PFSK-1 (cell line): ENCODE results near the gene BIRC5.
A peak's percentile ranks its signal among the peaks of the same experiment; 100 is the strongest.

Source experiments
- FOXP2 ChIP-seq: optimal IDR thresholded peaks from 2 replicates; pipeline ENCODE3; 2011; ENCODE audit warnings: borderline replicate concordance, control low read depth, inconsistent platforms; ENCODE audit not compliant: insufficient read depth; ENCODE audit errors: extremely low read length, extremely low read depth
- POLR2AphosphoS5 ChIP-seq: IDR thresholded peaks from 2 replicates; pipeline ENCODE4 v1.6.1; 2012; ENCODE audit warnings: low read depth, mild to moderate bottlenecking, control low read depth, low read length, moderate library complexity
- REST ChIP-seq, 2 experiments: IDR thresholded peaks; 2 replicates each; pipeline versions ENCODE4 v1.6.1 to v1.8.0; 2011 to 2012; ENCODE audit warnings: low read depth in 2 of 2, low read length in 2 of 2, control low read depth in 1 of 2, inconsistent platforms in 1 of 2, mild to moderate bottlenecking in 1 of 2, moderate library complexity in 1 of 2; ENCODE audit not compliant: insufficient read depth in 1 of 2
- SIN3A ChIP-seq: IDR thresholded peaks from 2 replicates; pipeline ENCODE4 v1.6.1; 2012; ENCODE audit warnings: mild to moderate bottlenecking, low read length, moderate library complexity, borderline replicate concordance; ENCODE audit not compliant: insufficient read depth
- TAF1 ChIP-seq: IDR thresholded peaks from 2 replicates; pipeline ENCODE4 v1.6.1; 2012; ENCODE audit warnings: low read length, control low read depth, borderline replicate concordance; ENCODE audit not compliant: insufficient read depth

Gene BIRC5

GRCh38 chr17:78168903-78169793 lies 44.9 kb upstream of the BIRC5 start:
- no peak for TF ChIP-seq TAF1
- TF ChIP-seq SIN3A = no peak
- TF ChIP-seq POLR2AphosphoS5 = no peak
- no peak for TF ChIP-seq REST (IDR thresholded peaks at IDR 0.05; ENCODE audit: insufficient read depth in 1 of 2, low read depth in 2 of 2, low read length in 2 of 2)

DNA sequence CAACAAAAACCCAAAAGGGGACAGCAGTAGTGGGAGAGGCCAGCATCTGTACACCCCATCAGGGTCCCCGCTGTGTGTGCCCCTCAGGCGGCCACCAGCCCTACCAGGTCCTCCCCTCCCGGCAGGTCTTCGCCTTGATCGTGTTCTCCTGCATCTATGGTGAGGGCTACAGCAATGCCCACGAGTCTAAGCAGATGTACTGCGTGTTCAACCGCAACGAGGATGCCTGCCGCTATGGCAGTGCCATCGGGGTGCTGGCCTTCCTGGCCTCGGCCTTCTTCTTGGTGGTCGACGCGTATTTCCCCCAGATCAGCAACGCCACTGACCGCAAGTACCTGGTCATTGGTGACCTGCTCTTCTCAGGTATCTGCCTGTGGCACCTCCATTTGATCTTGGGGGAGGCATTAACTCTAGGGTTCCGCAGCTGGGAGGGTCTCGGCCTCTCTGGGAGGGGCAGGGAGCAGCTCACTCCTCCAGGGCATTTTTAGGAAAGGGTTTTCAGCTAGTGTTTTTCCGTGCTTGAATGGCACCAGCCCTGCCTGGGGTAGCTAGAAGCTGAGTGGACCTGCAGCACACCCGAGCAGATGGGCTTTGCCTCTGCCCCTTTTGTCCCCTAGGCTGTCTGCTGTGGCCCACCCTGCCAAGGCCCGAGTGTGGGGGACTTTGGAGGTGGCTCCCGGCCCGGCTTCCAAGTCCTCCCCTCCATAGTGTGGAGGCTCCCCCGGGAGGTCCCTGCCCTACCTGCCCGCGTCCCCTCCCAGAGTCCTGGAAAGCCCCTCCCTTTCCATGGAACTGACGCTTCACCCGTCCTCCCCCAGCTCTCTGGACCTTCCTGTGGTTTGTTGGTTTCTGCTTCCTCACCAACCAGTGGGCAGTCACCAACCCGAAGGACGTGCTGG lies 43.1 kb upstream of the BIRC5 start:
- TF ChIP-seq TAF1 = no peak
- TF ChIP-seq SIN3A = no peak
- TF ChIP-seq REST (IDR thresholded peaks at IDR 0.05; ENCODE audit: insufficient read depth in 1 of 2, low read depth in 2 of 2, low read length in 2 of 2) = no peak
- no peak for TF ChIP-seq FOXP2
- TF ChIP-seq POLR2AphosphoS5 = no peak

- TF ChIP-seq FOXP2 = no peak
- no peak for TF ChIP-seq TAF1
- TF ChIP-seq POLR2AphosphoS5 = peak; percentile 20; the same call in 1 of the 2 replicates
- TF ChIP-seq SIN3A = no peak
- TF ChIP-seq REST (IDR thresholded peaks at IDR 0.05; ENCODE audit: insufficient read depth in 1 of 2, low read depth in 2 of 2, low read length in 2 of 2) = no peak
Observed at GRCh38 chr17:78172249-78173051, 41.6 kb upstream of the BIRC5 start.

GRCh38 chr17:78173097-78173715 lies 40.8 kb upstream of the BIRC5 start:
- TF ChIP-seq TAF1 = no peak

DNA sequence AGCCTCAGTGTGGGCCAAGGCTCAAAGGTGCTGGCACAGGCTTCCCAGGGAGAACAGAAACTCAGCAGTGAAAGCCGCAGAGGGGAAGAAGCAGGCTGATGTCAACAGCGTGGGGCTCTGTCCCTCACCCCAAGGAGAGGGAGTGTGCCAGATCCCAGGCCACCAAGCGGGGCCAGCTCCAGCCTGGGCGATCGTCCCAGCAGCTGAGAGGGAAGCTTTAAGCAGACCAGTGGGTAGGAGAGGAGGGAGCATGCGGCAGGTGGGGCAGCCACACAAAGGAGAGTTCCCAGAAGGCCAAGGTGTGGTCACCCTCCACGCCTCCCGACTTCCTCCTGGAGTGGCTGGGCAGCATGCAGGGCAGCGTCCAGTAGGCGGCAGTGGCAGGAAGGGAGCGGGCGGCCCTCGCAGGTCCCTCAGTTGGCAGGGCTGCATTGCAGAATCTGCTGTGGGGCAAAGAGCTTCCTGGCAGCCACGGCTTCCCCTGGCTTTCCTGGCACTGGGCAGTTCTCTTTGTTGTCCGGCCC lies 39.6 kb upstream of the BIRC5 start:
- TF ChIP-seq FOXP2 = no peak
